NCI-H69 (cell line): ENCODE data around the gene ELOF1.
"Not testable (repeated sequence)": the region's sequence is repeated elsewhere in the genome, so short reads cannot be mapped to it uniquely, and the experiment has no call there.

Experiments
- DNase-seq: peaks from one replicate; lab custom pipeline; 2025; lab: John Stamatoyannopoulos, UW

The ELOF1 gene

GRCh38 chr19:11570039-11570462, 11.0 kb upstream of the ELOF1 start:
- DNase-seq, result peak; percentile 69

- no peak for DNase-seq
Measured at GRCh38 chr19:11566164-11566563, 7.1 kb upstream of the ELOF1 start.

GRCh38 chr19:11565649-11565980, 6.6 kb upstream of the ELOF1 start:
- DNase-seq, result not testable (repeated sequence)

- not testable (repeated sequence) for DNase-seq
Measured at GRCh38 chr19:11564082-11564807, 5.2 kb upstream of the ELOF1 start.

GRCh38 chr19:11563532-11563931, 4.5 kb upstream of the ELOF1 start:
- no peak for DNase-seq

GRCh38 chr19:11560404-11561051, 1.5 kb upstream of the ELOF1 start:
- DNase-seq, result peak; percentile 88

- no peak for DNase-seq
Measured at GRCh38 chr19:11556634-11557420, 2.2 kb downstream of the ELOF1 start.

- no peak for DNase-seq
Measured at GRCh38 chr19:11555246-11555645, 3.8 kb downstream of the ELOF1 start.

GRCh38 chr19:11554160-11554559, 4.9 kb downstream of the ELOF1 start:
- no peak for DNase-seq

- DNase-seq, result no peak
Measured at GRCh38 chr19:11552666-11553372, 6.2 kb downstream of the ELOF1 start.

GRCh38 chr19:11551603-11552235, 7.3 kb downstream of the ELOF1 start:
- DNase-seq, result no peak

GRCh38 chr19:11550265-11550664, 8.8 kb downstream of the ELOF1 start:
- DNase-seq, result no peak

- DNase-seq, result no peak
Measured at GRCh38 chr19:11549386-11549953, 9.6 kb downstream of the ELOF1 start.

GRCh38 chr19:11547929-11548700, 10.9 kb downstream of the ELOF1 start:
- DNase-seq, result no peak

GRCh38 chr19:11541238-11541637, 17.8 kb downstream of the ELOF1 start:
- DNase-seq, result no peak

- no peak for DNase-seq
Measured at GRCh38 chr19:11540645-11541044, 18.4 kb downstream of the ELOF1 start.

GRCh38 chr19:11539495-11540365, 19.3 kb downstream of the ELOF1 start:
- peak; percentile 31 for DNase-seq

- no peak for DNase-seq
Measured at GRCh38 chr19:11538232-11539036, 20.6 kb downstream of the ELOF1 start, which contains the start of gene CNN1. Gene CNN1, plus strand, starts transcription at chr19:11538851. Its CDS starts 77 bp downstream, at chr19:11538928.
